Heart right ventricle (tissue), 16 donors: ENCODE results near the gene FTH1. TPM values are rescaled to one million over a fixed set of nuclear protein-coding genes. Genes with fewer than 3 reads are reported as not detected.

ENCODE experiments used
- ATAC-seq, 8 donors: fragments of 200-7000 bp; cut with Tn5 transposase; one replicate each; pipeline ENCODE4 v1.9.1; 2020; ENCODE audit warnings: mild to moderate bottlenecking in 8 of 8, moderate library complexity in 8 of 8, moderate number of reproducible peaks in 1 of 8
- DNase-seq, 2 donors: peaks; one replicate each; pipeline ENCODE4 v3.0.0-alpha.2; 2020
- H3K27ac ChIP-seq, 10 donors: fragments of 200-600 bp; sonication (generic) in 2 of 10; one replicate each; pipeline versions ENCODE4 v1.5.0 to v1.8.0; 2020 to 2022; ENCODE audit warnings: mild to moderate bottlenecking in 3 of 10
- H3K27me3 ChIP-seq, 7 donors: fragments of 200-600 bp; one replicate each; pipeline ENCODE4 v1.8.0; 2021 to 2022; ENCODE audit warnings: mild to moderate bottlenecking in 2 of 7
- H3K36me3 ChIP-seq, 9 donors: fragments of 200-600 bp; sonication (generic) in 1 of 9; one replicate each; pipeline versions ENCODE4 v1.5.0 to v1.8.0; 2020 to 2022; ENCODE audit warnings: mild to moderate bottlenecking in 2 of 9
- H3K4me1 ChIP-seq, 9 donors: fragments of 200-600 bp; sonication (generic) in 1 of 9; one replicate each; pipeline versions ENCODE4 v1.5.0 to v1.8.0; 2020 to 2022; ENCODE audit warnings: mild to moderate bottlenecking in 4 of 9
- H3K4me3 ChIP-seq, 10 donors: fragments of 200-600 bp; sonication (generic) in 2 of 10; one replicate each; pipeline versions ENCODE4 v1.5.0 to v1.8.0; 2020 to 2022; ENCODE audit warnings: mild to moderate bottlenecking in 7 of 10, moderate library complexity in 2 of 10
- H3K9me3 ChIP-seq, 11 donors: fragments of 200-600 bp in 10 of 11; sonication (generic) in 2 of 11; one replicate each; pipeline versions ENCODE4 v1.5.0 to v1.8.0; 2013 to 2022; ENCODE audit warnings: mild to moderate bottlenecking in 2 of 11, control low read depth in 1 of 11, moderate library complexity in 1 of 11
- WGBS, 2 donors: extraction: QIAGEN DNeasy Blood & Tissue Kit; methylation state at CpG; one replicate each; pipeline ENCODE4 v1.1.7; 2013; ENCODE audit warnings: inconsistent platforms in 1 of 2; 5-methylcytosine and 5-hydroxymethylcytosine counted together
- intact Hi-C, 10 donors: fragments of 100-400 bp; cut with DNase I; formaldehyde crosslinking; loops; one replicate each; pipeline versions ENCODE4 v1.11.1 to v1.14.2; 2022
- polyA plus RNA-seq, 2 donors: library from polyadenylated mRNA; stranded (reverse); fragments of 200-250 nt; gene quantifications; one replicate each; pipeline ENCODE4 v1.2.3, GENCODE V29; 2013
- total RNA-seq, 10 donors: library from RNA; stranded (reverse); fragmentation: NEBNext Ultra II Directional in 3 of 10; extraction: Animal tissue kit (Norgen Biotek cat#: 25700) in 3 of 10; gene quantifications; one replicate each; pipeline versions ENCODE4 v1.2.1 to v1.2.4, GENCODE V29; 2021 to 2023
- TF ChIP-seq, protein P1 (sequence below), 9 donors: fragments of 200-600 bp; sonication (generic) in 2 of 9; IDR thresholded peaks; one replicate each; pipeline versions ENCODE4 v1.5.0 to v1.8.0; 2021 to 2022; ENCODE audit warnings: antibody characterized with exemption in 9 of 9, mild to moderate bottlenecking in 5 of 9, moderate library complexity in 1 of 9
- donor health status: Arrhythmogenic right ventricular cardiomyopathy.
- donor health status: ischemic (EF 13 %, LVEDD 7.1; RV severe dilation, severe dysfunction).
- donor health status: healthy with polysubstance abuse.
- donor health status: DM: no; HTN: yes; CAD: no.
- donor health status: DM: no; HTN: no; CAD: no.
- donor health status: ischemic (EF 25% LVEDD 6.9; RV normal size, moderate dysfunction).
- donor health status: ischemic (EF 25% LVEDD 5.7; RV mildly dilated, moderate dysfunction).
- donor health status: healthy.
- donor health status: DM: yes; HTN: yes; CAD: no.
- donor health status: Ischemic cardiomyopathy.
- donor health status: ischemic (EF 35%, LVEDD 5.7; RV mildly dilated, moderate dysfunction).
- donor health status: nonischemic (EF 11% LVEDD 7.7; RV severe dilation, severe dysfunction).
- donor health status: DM: yes; HTN: yes; CAD: no.
- donor health status: PGD.
- donor health status: ischemic (EF 29% LVEDD 5.4; RV normal size, mild dysfunction).
- donor health status: nonischemic (EF 23%, LVEDD 6.1; RV moderate dilation, normal function).

The FTH1 gene
- total and polyA plus RNA-seq, 12 donors: 1,346 to 5,199 (median 2,962) TPM

DNA sequence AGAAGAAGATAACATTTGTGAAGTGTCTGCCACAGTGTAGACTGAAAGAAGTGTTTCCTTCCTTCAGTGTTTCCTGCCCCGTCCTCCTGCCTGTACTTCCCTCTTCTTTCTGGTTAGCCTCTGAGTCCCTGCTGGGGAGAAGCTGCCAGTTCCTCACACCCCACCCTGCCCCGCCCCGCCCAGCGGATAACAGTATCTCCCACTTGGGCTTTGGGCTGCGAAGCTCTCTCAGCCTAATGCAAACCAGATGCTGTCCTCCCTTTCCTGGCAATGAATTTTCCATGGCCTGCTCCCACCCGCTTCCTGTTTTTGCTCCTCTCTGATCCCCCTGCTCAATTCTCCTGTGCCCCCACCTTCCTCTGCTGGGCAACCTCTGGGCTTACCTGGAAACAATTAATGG, 44.9 kb downstream of the FTH1 start:
- Histone ChIP-seq H3K4me1 (peaks cover 13 to 64% (median 51%) of the 10 kb centered on the region in 9 donors), H3K36me3 (no peaks in the 10 kb centered on the region), H3K27ac (peak overlapping the region; percentile 78 to 89 (median 86)), H3K27me3 (peaks cover 0 to 4% (median 0%) of the 10 kb centered on the region in 7 donors), H3K9me3 (no peaks in the 10 kb centered on the region), H3K4me3 (no peak overlapping the region)
- 16 to 26% methylated on average over 6 of the region's 6 CpGs for WGBS, 2 donors
- TF ChIP-seq, protein P1, sequence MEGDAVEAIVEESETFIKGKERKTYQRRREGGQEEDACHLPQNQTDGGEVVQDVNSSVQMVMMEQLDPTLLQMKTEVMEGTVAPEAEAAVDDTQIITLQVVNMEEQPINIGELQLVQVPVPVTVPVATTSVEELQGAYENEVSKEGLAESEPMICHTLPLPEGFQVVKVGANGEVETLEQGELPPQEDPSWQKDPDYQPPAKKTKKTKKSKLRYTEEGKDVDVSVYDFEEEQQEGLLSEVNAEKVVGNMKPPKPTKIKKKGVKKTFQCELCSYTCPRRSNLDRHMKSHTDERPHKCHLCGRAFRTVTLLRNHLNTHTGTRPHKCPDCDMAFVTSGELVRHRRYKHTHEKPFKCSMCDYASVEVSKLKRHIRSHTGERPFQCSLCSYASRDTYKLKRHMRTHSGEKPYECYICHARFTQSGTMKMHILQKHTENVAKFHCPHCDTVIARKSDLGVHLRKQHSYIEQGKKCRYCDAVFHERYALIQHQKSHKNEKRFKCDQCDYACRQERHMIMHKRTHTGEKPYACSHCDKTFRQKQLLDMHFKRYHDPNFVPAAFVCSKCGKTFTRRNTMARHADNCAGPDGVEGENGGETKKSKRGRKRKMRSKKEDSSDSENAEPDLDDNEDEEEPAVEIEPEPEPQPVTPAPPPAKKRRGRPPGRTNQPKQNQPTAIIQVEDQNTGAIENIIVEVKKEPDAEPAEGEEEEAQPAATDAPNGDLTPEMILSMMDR (IDR thresholded peaks at IDR 0.05): no peak
- ATAC-seq (peak; percentile 69 to 82 (median 80)), DNase-seq (peak; percentile 74 to 89)
- intact Hi-C loops: no loop called here

DNA sequence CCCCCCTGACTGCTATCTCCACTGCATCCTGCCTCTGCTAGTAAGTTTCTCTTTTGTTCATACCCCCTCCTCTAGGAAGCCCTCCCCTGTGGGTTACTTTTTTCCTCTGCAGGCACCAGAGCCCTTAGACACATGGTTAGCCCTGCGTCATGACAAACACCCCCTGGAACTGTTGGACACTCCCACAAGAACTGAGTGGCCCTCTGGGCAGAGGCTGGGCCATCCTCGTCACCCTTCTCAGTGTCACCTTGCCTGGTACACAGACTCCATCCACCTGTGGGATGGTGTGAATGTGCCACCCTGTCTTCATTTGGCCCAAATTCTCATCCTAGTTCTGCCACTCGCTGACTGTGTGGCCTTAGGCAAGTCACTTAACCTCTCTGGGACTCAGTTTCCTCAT, 46.0 kb downstream of the FTH1 start:
- Histone ChIP-seq H3K27ac (peak overlapping the region in 7 of 10 donors; percentile 85 to 89 (median 86)), H3K4me1 (peaks cover 13 to 70% (median 51%) of the 10 kb centered on the region in 9 donors), H3K27me3 (peaks cover 0 to 11% (median 0%) of the 10 kb centered on the region in 7 donors), H3K9me3 (no peaks in the 10 kb centered on the region), H3K4me3 (no peak overlapping the region), H3K36me3 (no peaks in the 10 kb centered on the region)
- 93 to 97% methylated on average over 3 of the region's 3 CpGs for WGBS, 2 donors
- peak in 1 of 2 donors; percentile 5 for DNase-seq
- intact Hi-C loops: no loop called here
- TF ChIP-seq, protein P1 (IDR thresholded peaks at IDR 0.05): no peak
- ATAC-seq: no peak

DNA sequence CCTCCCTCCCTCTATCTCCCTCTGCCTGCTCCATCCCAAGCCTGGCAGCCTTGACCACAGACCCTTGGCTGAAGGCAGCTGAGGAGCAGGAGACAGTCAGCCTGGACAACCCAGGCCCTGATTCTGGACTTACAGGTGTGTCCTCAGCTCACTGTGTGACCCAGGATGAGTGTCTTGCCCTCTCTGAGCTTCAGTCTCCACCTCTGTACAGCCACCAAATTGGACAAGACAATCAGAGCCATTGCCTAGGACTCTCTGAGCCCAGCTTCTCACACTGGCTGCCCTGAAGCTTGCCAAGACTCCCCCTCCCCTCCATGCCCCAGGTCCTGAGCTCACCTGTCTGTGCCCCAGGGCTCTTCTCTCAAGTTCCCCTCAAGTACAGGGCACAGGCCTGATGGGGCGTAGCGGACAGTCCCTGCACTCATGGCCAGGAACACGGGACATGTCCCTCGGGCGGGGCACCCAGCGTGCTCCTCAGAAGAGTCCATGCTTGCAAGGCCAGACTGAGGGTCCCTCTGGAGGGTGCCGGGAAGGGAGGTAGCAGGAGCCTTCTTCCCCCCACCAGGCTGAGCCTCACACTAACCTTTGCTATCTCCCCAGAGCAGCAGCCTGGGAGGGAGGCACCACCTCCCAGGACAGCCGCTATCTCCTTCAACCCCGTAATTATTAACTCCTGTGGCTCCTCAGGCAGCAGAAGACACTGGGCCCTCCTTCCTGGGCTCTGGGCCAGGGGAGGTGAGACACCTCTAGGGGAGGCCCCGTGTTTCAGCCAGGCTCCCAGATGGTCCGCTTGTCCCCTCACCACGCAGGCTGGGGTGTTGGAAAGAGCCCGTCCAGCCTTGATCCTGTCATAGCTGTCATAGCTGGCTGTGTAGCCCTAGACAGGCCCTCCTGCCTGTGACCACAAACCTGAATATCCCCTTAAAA, 47.5 kb downstream of the FTH1 start:
- 83% methylated on average over 13 of the region's 13 CpGs for WGBS, 2 donors
- no peaks in the 10 kb centered on the region for H3K9me3 ChIP-seq
- peak in 1 of 2 donors; percentile 2 for DNase-seq
- H3K27ac ChIP-seq: peak overlapping the region in 9 of 10 donors; percentile 42 to 88 (median 83)
- intact Hi-C loops: no loop called here
- H3K36me3 ChIP-seq: no peaks in the 10 kb centered on the region
- TF ChIP-seq, protein P1 (IDR thresholded peaks at IDR 0.05): no peak
- H3K4me3 ChIP-seq: no peak overlapping the region
- peaks cover 13 to 70% (median 51%) of the 10 kb centered on the region in 9 donors for H3K4me1 ChIP-seq
- peaks cover 0 to 13% (median 0%) of the 10 kb centered on the region in 7 donors for H3K27me3 ChIP-seq
- ATAC-seq: no peak

DNA sequence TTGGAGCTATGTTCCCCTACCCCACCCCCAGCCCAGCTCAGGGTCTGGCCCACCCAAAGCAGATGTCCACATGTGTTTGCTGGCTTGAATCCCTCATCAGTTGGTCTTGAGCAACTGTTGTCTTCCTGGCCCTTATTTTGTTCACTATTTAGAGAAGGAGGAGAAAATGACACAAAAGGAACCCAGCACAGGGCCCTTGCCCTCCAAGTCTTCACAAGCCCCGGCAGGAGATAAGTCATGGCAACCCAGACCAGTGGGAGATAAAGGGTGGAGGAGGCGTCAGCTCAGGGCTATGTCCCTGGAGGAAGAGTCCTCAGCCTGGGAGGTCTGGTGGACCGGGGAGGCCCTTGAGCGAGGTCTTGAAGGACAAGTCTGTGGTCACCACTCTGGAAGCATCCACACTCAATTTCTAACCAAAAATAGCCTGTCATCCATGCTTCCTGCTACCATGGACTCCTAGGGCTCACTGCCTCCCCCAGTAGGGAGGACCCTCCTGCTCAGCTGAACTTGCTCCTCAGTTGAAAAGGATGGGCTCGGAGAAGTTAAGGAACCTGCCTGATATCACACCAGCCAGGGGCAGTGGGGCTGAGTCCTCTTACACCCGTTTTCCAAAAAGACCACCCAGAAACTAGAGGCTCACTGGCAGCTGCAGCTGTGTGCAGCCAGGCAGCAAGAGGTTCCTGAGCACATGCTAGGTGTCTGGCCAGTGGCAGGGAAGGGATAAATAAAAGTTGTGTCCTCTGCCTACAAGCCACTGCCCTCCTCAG, 48.3 kb downstream of the FTH1 start:
- peaks cover 0 to 13% (median 0%) of the 10 kb centered on the region in 7 donors for H3K27me3 ChIP-seq
- no peak overlapping the region for H3K4me3 ChIP-seq
- peak overlapping the region in 9 of 10 donors; percentile 42 to 88 (median 83) for H3K27ac ChIP-seq
- no peaks in the 10 kb centered on the region for H3K36me3 ChIP-seq
- no peaks in the 10 kb centered on the region for H3K9me3 ChIP-seq
- ATAC-seq (peak in 1 of 8 donors; percentile 6), DNase-seq (no peak)
- peaks cover 13 to 67% (median 47%) of the 10 kb centered on the region in 9 donors for H3K4me1 ChIP-seq
- 71 to 77% methylated on average over 6 of the region's 6 CpGs for WGBS, 2 donors
- TF ChIP-seq, protein P1 (IDR thresholded peaks at IDR 0.05): no peak
- intact Hi-C loops: no loop called here
